Stimulated activated CD8-positive, alpha-beta memory T cell treated with anti-CD3 and anti-CD28 coated beads, Interleukin-15, amount 100 ng/mL, for 48 hours (primary cell): ENCODE results near the gene EPHX1.
"Not testable (repeated sequence)": the region's sequence is repeated elsewhere in the genome, so short reads cannot be mapped to it uniquely, and the experiment has no call there.

Experiments
- DNase-seq, 2 donors: peaks; one replicate each; pipeline ENCODE4 v3.0.0-alpha.2; 2020; ENCODE audit warnings: low read depth in 2 of 2

Gene EPHX1

GRCh38 chr1:225881081-225881958 lies 71.4 kb downstream of the EPHX1 start:
- no peak for DNase-seq

DNA sequence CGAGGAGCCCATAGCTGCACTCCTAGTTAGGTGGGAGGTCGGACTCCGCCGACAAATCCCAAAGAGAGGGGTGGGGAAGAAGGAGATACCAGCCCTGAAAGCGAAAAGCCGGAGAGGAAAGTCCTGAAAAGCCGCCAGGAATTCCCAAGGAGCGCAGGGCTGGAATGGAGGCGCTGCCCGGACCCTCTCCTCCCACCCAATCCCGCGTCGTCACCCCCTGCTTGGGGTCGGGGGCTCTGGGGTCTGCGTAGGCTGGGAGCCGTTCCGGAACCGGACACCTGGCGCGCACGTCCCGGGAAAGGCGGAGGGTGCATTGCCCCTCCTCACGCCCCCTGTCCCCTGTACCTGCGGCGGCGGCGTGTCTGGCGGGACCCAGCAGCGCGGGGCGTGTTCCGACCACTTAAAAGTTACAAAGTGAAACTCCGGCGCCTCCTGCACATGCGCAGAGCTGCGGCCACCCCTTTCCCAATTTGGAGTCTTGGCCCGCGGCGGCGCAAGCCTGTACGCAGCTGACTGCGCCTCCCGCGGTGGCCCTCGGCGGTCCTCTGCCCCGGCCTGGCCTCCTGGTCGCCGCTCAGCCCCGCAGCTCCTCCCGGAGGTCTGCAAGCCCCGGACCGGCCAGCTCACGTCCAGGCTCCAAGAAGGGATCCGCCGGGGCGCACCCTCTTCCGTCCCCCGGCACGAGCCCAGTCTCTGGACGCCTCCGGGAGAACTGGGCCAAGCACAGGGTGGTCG lies 72.2 kb downstream of the EPHX1 start, which contains the start of gene TMEM63A:
Gene TMEM63A (minus strand): TSS at position 422 of the 735 bp plus-strand sequence. CDS start 4,800 bp downstream, outside the sequence.
- DNase-seq, result peak; percentile 77 to 80

- DNase-seq, result no peak
Observed at GRCh38 chr1:225882694-225883615, 73.0 kb downstream of the EPHX1 start.

DNA sequence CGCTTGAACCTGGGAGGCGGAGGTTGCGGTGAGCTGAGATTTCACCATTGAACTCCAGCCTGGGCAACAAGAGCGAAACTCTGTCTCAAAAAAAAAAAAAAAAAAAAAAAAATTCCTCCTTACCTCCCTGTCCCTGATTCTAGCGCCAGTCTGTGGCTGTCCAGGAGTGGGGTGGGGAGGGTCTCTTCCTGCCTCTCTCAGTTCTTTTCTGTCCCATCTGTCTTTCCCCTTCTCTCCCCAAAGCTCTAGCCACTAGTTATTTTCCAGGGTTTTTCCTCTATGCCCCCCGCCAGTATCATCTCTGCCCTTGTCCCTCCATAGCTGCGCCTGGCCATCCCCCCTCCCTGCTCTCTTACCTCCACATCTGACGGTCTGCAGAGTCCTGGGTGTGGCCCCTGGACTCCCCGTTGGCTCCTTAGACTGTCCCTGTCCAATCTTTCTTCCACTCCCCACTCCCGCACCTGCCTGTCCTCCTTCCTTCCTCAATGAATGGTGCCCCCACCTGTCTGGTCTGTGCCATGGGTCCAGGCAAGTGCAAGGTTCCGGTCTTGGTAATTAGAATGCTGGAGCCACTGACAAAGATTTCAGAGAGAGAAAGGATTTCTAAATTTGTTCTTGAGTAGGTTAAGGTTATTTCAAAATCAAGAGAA lies 73.8 kb downstream of the EPHX1 start:
- DNase-seq, result no peak

GRCh38 chr1:225885336-225885735 lies 75.4 kb downstream of the EPHX1 start:
- no peak for DNase-seq

GRCh38 chr1:225886159-225887029 lies 76.5 kb downstream of the EPHX1 start:
- DNase-seq, result no peak

DNA sequence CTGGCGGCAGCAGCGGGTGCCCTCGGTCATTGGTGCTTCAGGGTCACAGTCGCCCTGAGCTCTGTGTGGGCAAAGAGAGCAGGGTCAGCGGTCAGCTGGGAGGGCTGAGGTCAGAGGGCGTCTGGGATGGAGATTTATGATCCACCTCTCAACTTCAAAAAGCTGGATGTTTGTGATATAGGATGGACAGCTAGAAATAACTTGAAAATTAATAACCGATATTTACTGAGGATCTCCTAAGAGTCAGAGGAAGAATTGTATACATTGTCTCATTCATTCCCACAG lies 77.0 kb downstream of the EPHX1 start:
- no peak for DNase-seq

GRCh38 chr1:225887554-225888288 lies 77.8 kb downstream of the EPHX1 start:
- DNase-seq, result not testable (repeated sequence)

DNA sequence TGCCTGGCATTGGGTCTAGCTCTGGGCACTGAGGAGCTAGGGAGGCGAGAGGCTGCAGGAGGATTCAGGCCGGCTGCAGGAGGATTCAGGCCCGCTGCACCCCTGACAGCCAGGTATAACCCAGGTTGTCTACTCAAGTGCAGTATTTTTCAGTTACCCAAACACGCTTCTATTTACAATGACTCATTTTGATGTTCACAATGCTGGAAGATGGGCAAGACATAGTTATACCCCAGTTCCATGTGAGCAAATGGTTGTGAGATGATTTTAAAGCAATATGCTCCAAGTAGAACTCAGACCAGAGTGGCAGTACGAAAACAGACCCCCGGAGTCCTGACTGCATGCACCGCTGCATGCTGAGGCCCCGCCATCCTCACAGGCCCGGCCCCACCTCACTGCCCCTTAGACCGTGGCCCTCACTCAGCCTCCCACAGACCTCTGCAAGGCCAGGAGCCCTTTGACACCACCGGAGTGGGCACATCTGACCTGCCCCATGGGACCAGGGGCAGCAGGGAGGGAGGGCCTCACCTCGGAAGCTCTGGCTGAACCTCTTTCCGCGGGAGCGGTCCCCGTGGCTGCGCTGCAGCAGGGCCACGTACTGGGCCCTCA lies 78.5 kb downstream of the EPHX1 start:
- DNase-seq, result no peak

DNA sequence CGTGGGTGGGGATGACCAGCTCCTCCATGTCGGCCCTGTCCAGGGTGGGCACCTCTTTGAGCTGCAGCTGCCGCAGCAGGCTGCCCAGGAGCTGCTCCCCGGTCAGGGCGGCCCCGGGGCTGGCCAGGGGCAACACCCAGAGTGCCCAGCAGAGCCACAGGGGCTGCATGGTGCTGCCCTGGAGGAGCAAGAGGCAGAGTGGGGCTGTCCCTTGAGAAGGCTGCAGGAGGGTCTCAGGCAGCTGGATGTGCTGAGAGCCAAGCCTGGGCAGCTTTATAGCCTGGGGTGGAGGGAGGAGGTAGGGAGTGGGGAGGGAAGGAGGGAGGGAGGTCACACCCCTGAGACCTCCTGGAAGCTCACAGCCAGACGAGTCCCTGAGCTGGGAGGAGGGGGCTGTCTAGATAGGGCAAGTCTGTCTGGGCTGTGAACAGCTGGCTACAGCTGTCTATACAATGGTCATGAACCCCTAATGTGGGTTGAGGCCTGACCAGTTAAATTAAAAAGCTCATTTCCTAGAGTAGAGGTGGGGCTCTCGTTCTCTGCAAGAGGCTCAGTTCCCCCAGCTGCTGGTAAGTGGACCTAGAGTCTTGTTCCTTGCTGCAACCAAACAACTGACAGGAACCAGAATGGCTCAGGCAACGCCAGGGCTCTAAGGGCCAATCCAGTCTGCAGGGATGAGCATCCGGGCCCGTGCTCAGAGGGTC lies 79.1 kb downstream of the EPHX1 start, which contains the start of gene LEFTY1:
Gene LEFTY1 (minus strand): TSS at position 249 of the 704 bp plus-strand sequence. CDS start 80 bp downstream, at position 169.
- DNase-seq, result no peak

GRCh38 chr1:225889743-225890142 lies 79.8 kb downstream of the EPHX1 start:
- DNase-seq, result no peak

DNA sequence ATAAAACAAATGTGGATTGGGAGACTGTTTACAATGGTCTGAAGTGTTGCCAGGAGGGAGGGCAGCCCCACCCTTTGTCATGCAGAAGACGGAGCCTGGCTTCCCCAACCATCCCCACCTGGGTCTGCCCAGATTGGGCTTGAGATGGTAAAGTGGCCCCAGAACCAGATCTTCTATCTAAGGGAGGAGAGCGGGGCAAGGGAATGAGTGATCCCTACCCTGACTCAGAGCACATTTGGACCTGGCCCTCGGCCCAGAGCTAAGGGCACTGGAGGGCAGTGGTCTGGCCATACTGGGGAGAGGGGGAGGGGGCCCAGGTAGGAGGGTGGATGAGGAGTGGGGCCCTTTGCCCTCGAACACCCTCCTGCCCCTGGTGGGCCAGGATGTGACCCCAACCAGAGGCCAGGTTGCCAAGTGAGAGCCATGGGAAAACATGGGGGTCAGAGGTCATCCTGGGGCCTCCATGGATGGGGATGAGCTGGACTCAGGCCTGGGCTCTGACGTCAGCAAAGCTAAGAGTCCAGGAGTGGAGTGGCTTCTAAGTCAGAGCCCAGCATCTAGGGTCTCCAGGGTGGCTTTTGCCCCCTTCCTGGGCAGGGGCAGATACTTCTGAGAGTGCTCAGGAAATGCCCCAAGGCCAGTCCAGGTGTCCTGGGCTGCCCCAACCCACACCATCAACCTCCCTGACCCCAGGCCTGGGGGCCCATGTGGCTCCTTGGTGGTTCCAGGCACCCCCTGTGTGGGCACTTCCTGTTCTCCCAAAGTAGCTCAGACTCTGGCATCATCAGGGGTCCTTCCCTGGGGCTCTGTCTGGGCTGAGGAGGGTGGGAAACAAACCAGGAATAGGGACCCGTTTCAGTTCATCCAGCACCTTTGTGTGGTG lies 80.7 kb downstream of the EPHX1 start:
- DNase-seq, result no peak

DNA sequence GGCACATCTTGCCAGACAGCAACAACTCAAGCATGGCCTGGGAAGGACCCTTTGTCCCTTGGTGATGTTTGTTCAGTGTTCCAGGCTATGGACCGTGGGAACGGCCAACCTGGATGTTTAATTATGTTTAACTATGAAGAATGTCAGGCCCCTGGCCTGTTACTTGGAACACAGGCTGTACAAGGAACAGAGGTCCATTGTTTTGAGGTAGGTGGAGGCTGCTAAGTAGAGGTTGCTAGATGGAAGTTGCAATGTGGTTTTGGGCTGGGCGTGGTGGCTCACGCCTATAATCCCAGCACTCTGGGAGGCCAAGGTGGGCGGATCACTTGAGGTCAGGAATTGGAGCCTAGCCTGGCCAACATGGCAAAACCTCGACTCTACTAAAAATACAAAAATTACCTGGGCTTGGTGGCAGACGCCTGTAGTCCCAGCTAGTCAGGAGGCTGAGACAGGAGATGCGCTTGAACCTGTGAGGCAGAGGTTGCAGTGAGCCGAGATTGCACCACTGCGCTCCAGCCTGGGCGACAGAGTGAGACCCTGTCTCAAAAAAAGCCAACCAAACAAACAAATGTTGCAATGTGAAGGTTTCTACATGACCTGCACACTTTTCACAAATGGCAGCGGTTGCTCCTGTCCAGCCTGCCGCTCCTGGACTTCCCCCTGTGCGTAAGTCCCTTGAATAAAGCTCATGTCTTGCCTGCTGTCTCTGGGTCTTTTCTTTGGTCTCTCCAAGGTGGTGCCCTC lies 81.5 kb downstream of the EPHX1 start:
- DNase-seq, result no peak

- no peak for DNase-seq
Observed at GRCh38 chr1:225892307-225892706, 82.4 kb downstream of the EPHX1 start.
